Fibroblast of lung (primary cell): ENCODE measurements around the gene TP53BP1.

Experiments used
- CTCF ChIP-seq, 2 donors: IDR thresholded peaks in 1 of 2; conservative IDR thresholded peaks in 1 of 2; 1 replicate in 1 of 2; 2 replicates in 1 of 2; pipeline ENCODE4 v1.5.1; 2011 to 2012; ENCODE audit warnings: low read length in 2 of 2, control low read depth in 1 of 2, inconsistent platforms in 1 of 2, low read depth in 1 of 2, mild to moderate bottlenecking in 1 of 2
- EZH2 ChIP-seq: IDR thresholded peaks from 2 replicates; pipeline ENCODE4 v1.5.1; 2012; ENCODE audit warnings: low read length, control low read depth, mild to moderate bottlenecking; ENCODE audit errors: missing control alignments

- no peak for TF ChIP-seq CTCF (conservative IDR thresholded peaks at IDR 0.05 in 1 of 2, IDR thresholded peaks at IDR 0.05 in 1 of 2; ENCODE audit: low read depth in 1 of 2, low read length in 2 of 2)
- no peak for TF ChIP-seq EZH2
Observed at GRCh38 chr15:43361313-43361903, 131.5 kb downstream of the TP53BP1 start.
